Measurements from ENCODE around the gene MAB21L3.

DNA sequence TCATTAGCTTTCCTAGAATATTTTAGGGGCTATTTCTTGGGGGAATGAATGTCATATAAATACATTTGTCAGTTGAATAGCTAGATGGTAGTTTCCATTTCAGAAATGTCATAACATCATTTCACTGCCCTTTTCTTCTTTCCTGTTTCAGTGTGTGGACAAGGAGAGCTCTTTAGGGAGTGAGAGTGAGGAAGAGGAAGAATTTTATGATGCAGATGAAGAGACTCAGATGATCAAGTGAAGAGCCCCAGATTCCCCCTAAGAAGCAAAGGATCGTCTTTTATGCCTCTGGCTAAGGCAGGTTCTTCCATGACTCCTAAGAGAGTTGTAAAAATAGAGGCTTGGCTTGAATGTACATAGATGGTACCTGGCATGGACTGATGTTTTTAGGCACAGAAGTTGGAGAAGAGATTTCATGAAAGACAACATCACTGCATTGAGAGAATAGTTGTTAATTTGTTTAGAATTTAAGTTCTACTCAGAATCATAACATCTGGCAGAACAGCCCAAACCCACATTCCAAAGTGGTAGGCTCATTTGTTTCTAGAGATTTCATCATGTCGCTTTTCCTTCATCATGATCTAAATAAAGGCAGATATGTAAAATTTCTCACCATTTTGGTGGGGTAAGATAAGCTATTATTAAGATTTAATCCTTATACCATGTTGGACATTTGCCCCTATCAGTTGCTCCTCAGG is 44.2 kb upstream of the MAB21L3 start:
- TF ChIP-seq, protein P1, sequence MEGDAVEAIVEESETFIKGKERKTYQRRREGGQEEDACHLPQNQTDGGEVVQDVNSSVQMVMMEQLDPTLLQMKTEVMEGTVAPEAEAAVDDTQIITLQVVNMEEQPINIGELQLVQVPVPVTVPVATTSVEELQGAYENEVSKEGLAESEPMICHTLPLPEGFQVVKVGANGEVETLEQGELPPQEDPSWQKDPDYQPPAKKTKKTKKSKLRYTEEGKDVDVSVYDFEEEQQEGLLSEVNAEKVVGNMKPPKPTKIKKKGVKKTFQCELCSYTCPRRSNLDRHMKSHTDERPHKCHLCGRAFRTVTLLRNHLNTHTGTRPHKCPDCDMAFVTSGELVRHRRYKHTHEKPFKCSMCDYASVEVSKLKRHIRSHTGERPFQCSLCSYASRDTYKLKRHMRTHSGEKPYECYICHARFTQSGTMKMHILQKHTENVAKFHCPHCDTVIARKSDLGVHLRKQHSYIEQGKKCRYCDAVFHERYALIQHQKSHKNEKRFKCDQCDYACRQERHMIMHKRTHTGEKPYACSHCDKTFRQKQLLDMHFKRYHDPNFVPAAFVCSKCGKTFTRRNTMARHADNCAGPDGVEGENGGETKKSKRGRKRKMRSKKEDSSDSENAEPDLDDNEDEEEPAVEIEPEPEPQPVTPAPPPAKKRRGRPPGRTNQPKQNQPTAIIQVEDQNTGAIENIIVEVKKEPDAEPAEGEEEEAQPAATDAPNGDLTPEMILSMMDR (IDR thresholded peaks at IDR 0.05), result no peak
- TF ChIP-seq POLR2A (IDR thresholded peaks at IDR 0.05), result no peak

Measured in breast epithelium (tissue), 3 donors.